HL-60 (cell line): ENCODE data around the gene C1QTNF3.
"Not testable (repeated sequence)": the region's sequence is repeated elsewhere in the genome, so short reads cannot be mapped to it uniquely, and the experiment has no call there.

Experiments used
- DNase-seq, 2 experiments: peaks; one replicate each; pipeline ENCODE4 v3.0.0-alpha.2; 2010 to 2020; ENCODE audit warnings: low read depth in 1 of 2, low spot score in 1 of 2
- H3K27ac ChIP-seq: fragments of 250-450 bp; sonication (Bioruptor Pico); replicated peaks from 2 replicates; pipeline ENCODE4 v1.5.1; 2020; ENCODE audit warnings: mild to moderate bottlenecking, moderate library complexity
- H3K27me3 ChIP-seq: fragments of 250-450 bp; sonication (Bioruptor Pico); 2 replicates; pipeline ENCODE4 v1.5.1; 2021; ENCODE audit warnings: mild to moderate bottlenecking, moderate library complexity; ENCODE audit not compliant: insufficient read depth, poor library complexity, severe bottlenecking
- H3K4me3 ChIP-seq: replicated peaks from 2 replicates; pipeline ENCODE4 v1.5.1; 2011; ENCODE audit warnings: mild to moderate bottlenecking, control low read depth, low read length; ENCODE audit not compliant: insufficient read depth
- CTCF ChIP-seq: IDR thresholded peaks from one replicate; pipeline ENCODE4 v1.5.1; 2011; ENCODE audit warnings: low read length, control low read depth, inconsistent platforms; ENCODE audit not compliant: insufficient read depth
- GABPA ChIP-seq: IDR thresholded peaks from 2 replicates; pipeline ENCODE4 v1.6.1; 2012; ENCODE audit warnings: low read depth
- POLR2AphosphoS5 ChIP-seq: IDR thresholded peaks from 2 replicates; pipeline ENCODE4 v1.6.1; 2012; ENCODE audit warnings: low read depth
- REST ChIP-seq: IDR thresholded peaks from 2 replicates; pipeline ENCODE4 v1.6.1; 2012; ENCODE audit warnings: low read depth; ENCODE audit not compliant: insufficient replicate concordance
- SPI1 ChIP-seq: IDR thresholded peaks from 2 replicates; pipeline ENCODE4 v1.6.1; 2012; ENCODE audit warnings: low read depth, mild to moderate bottlenecking, borderline replicate concordance
- long read RNA-seq: library from polyadenylated mRNA; unstranded; transcript quantifications from one replicate; pipeline ENCODE4 v2.0.0, GENCODE V29; 2020

Gene C1QTNF3
- long read RNA-seq, partial matches to known transcripts = 0 of 2 reads
- long read RNA-seq, other reads (novel, unspliced or antisense) = 2 of 2 reads

- Histone ChIP-seq H3K27ac (peak within 1 kb of the TSS; percentile 50), H3K27me3 (no peaks in the 10 kb centered on the region), H3K4me3 (no peak within 1 kb of the TSS)
- DNase-seq = peak in 1 of 2 experiments; percentile 67
- TF ChIP-seq CTCF (no peak), REST (no peak), SPI1 (no peak), POLR2AphosphoS5 (no peak), GABPA (no peak)
These were observed at the start of gene C1QTNF3 for GRCh38 chr5:34043099-34043876. TSS of gene C1QTNF3 (minus strand) at chr5:34043213. CDS start at chr5:34043125, 88 bp downstream.

GRCh38 chr5:34091039-34091438 is 48.0 kb upstream of the C1QTNF3 start:
- H3K27me3 ChIP-seq, DNase-seq, H3K27ac ChIP-seq, H3K4me3 ChIP-seq: not testable (repeated sequence)

- H3K27me3 ChIP-seq, H3K4me3 ChIP-seq, DNase-seq, H3K27ac ChIP-seq: not testable (repeated sequence)
These were observed 46.8 kb upstream of the C1QTNF3 start for GRCh38 chr5:34089802-34090201.

GRCh38 chr5:34087728-34088127 is 44.7 kb upstream of the C1QTNF3 start:
- H3K27ac ChIP-seq, DNase-seq, H3K27me3 ChIP-seq, H3K4me3 ChIP-seq: not testable (repeated sequence)

- H3K27ac ChIP-seq, H3K27me3 ChIP-seq, DNase-seq, H3K4me3 ChIP-seq: not testable (repeated sequence)
These were observed 40.9 kb upstream of the C1QTNF3 start for GRCh38 chr5:34083898-34084297.

GRCh38 chr5:34079505-34079904 is 36.5 kb upstream of the C1QTNF3 start:
- DNase-seq, H3K27me3 ChIP-seq, H3K4me3 ChIP-seq, H3K27ac ChIP-seq: not testable (repeated sequence)

- H3K27me3 ChIP-seq, H3K27ac ChIP-seq, H3K4me3 ChIP-seq, DNase-seq: not testable (repeated sequence)
These were observed 34.6 kb upstream of the C1QTNF3 start for GRCh38 chr5:34077636-34078035.

GRCh38 chr5:34076719-34077364 is 33.8 kb upstream of the C1QTNF3 start:
- not testable (repeated sequence) for H3K27me3 ChIP-seq, H3K4me3 ChIP-seq, H3K27ac ChIP-seq
- DNase-seq = peak in 1 of 2 experiments; percentile 7

- DNase-seq, H3K27ac ChIP-seq, H3K4me3 ChIP-seq, H3K27me3 ChIP-seq: not testable (repeated sequence)
These were observed 31.5 kb upstream of the C1QTNF3 start for GRCh38 chr5:34074472-34074871.

- not testable (repeated sequence) for DNase-seq, H3K4me3 ChIP-seq, H3K27me3 ChIP-seq, H3K27ac ChIP-seq
These were observed 31.1 kb upstream of the C1QTNF3 start for GRCh38 chr5:34074071-34074470.

GRCh38 chr5:34070626-34071025 is 27.6 kb upstream of the C1QTNF3 start:
- not testable (repeated sequence) for H3K27me3 ChIP-seq, H3K27ac ChIP-seq, H3K4me3 ChIP-seq, DNase-seq
